IPS-18a (cell line): ENCODE data around the gene OR4A5.
"Not testable (repeated sequence)": the region's sequence is repeated elsewhere in the genome, so short reads cannot be mapped to it uniquely, and the experiment has no call there.

Experiments used
- H3K27ac ChIP-seq: one replicate; pipeline ENCODE4 v1.5.1; 2013; ENCODE audit warnings: low read length
- H3K27me3 ChIP-seq: one replicate; pipeline ENCODE4 v1.6.1; 2013; ENCODE audit warnings: mild to moderate bottlenecking, low read length; ENCODE audit not compliant: control insufficient read depth, insufficient read depth
- H3K36me3 ChIP-seq: one replicate; pipeline ENCODE4 v1.6.1; 2013; ENCODE audit warnings: low read depth, low read length; ENCODE audit not compliant: control insufficient read depth
- H3K4me1 ChIP-seq: one replicate; pipeline ENCODE4 v1.6.1; 2013; ENCODE audit warnings: low read depth, low read length; ENCODE audit not compliant: control insufficient read depth
- H3K4me3 ChIP-seq: one replicate; pipeline ENCODE4 v1.5.1; 2013; ENCODE audit warnings: low read length
- H3K9ac ChIP-seq: one replicate; pipeline ENCODE4 v1.6.1; 2013; ENCODE audit warnings: mild to moderate bottlenecking, low read length, moderate library complexity
- H3K9me3 ChIP-seq: one replicate; pipeline ENCODE4 v1.6.1; 2013; ENCODE audit warnings: low read depth, low read length; ENCODE audit not compliant: control insufficient read depth

The OR4A5 gene, protein sequence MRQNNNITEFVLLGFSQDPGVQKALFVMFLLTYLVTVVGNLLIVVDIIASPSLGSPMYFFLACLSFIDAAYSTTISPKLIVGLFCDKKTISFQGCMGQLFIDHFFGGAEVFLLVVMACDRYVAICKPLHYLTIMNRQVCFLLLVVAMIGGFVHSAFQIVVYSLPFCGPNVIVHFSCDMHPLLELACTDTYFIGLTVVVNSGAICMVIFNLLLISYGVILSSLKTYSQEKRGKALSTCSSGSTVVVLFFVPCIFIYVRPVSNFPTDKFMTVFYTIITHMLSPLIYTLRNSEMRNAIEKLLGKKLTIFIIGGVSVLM

GRCh38 chr11:54706532-54706931, at the start of gene OR4A5:
OR4A5 (plus strand) TSS chr11:54706832; CDS start chr11:54706885, 53 bp downstream.
- peaks cover 46% of the 10 kb centered on the region for H3K9me3 ChIP-seq
- H3K36me3 ChIP-seq: not testable (repeated sequence)

GRCh38 chr11:54720094-54720493, 13.5 kb downstream of the OR4A5 start:
- H3K36me3 ChIP-seq, H3K9ac ChIP-seq, H3K4me3 ChIP-seq, H3K27me3 ChIP-seq, H3K27ac ChIP-seq, H3K4me1 ChIP-seq: not testable (repeated sequence)
- peaks cover 67% of the 10 kb centered on the region for H3K9me3 ChIP-seq

More at GRCh38 chr11:54706532-54706931, at the start of gene OR4A5:
- H3K4me3 ChIP-seq, H3K27me3 ChIP-seq, H3K27ac ChIP-seq, H3K9ac ChIP-seq, H3K4me1 ChIP-seq: not testable (repeated sequence)
